ENCODE data around the gene ST7.

ST7 gene

GRCh38 chr7:117140921-117141320 lies 187.6 kb downstream of the ST7 start:
- H3K36me3 ChIP-seq (ENCODE audit: control insufficient read depth, insufficient read depth, low read length), result no peaks in the 10 kb centered on the region
- no peaks in the 10 kb centered on the region for H3K4me1 ChIP-seq (ENCODE audit: control insufficient read depth, insufficient read depth, low read length)
- no peak overlapping the region for H3K9ac ChIP-seq (ENCODE audit: low read length)
- H3K4me3 ChIP-seq (ENCODE audit: low read length), result no peak overlapping the region
- H3K27ac ChIP-seq (ENCODE audit: low read depth, low read length), result no peak overlapping the region
- no peaks in the 10 kb centered on the region for H3K27me3 ChIP-seq (ENCODE audit: control insufficient read depth, insufficient read depth, low read length)

DNA sequence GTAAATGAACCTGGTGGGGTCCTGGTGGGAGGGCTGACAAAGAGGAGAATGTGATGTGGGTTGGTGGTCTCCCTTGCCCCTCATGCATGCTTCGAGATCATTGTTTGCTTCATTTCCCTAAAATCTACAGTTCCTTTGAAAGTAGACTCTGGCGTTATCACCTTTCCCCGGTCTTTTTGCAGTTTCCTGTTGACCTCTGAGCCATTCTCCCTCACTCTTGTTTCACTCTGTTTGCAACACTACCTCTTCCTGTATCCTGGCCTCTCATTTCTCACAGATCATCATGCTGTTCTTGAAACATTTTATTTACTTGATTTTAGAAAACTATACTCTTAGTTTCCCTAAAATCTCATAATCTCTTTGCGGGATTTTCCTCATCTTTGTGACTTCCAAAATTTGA lies 189.8 kb downstream of the ST7 start:
- H3K27me3 ChIP-seq (ENCODE audit: control insufficient read depth, insufficient read depth, low read length), result no peaks in the 10 kb centered on the region
- no peak overlapping the region for H3K27ac ChIP-seq (ENCODE audit: low read depth, low read length)
- H3K9ac ChIP-seq (ENCODE audit: low read length), result no peak overlapping the region
- no peak overlapping the region for H3K4me3 ChIP-seq (ENCODE audit: low read length)
- H3K36me3 ChIP-seq (ENCODE audit: control insufficient read depth, insufficient read depth, low read length), result no peaks in the 10 kb centered on the region
- no peaks in the 10 kb centered on the region for H3K4me1 ChIP-seq (ENCODE audit: control insufficient read depth, insufficient read depth, low read length)

DNA sequence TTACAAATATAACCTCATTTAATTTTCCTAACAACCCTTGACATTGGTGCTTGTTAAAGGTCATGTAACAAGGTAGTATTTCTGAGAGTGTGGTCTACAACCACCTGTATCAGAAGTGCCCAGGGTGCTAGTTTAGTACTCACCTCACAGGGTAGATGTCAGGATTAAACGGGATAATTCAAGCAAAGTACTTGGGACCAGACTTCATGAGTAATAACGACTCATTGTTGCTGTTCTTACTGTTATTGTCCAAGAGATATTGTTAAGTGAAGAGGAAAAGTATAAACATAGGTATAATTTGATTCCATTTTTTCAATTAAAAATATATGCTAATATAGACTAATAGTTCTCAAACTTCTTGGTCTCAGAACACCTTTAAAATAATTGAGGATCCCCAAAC lies 190.3 kb downstream of the ST7 start:
- Histone ChIP-seq H3K27me3 (ENCODE audit: control insufficient read depth, insufficient read depth, low read length) (no peaks in the 10 kb centered on the region), H3K27ac (ENCODE audit: low read depth, low read length) (no peak overlapping the region), H3K4me3 (ENCODE audit: low read length) (no peak overlapping the region), H3K4me1 (ENCODE audit: control insufficient read depth, insufficient read depth, low read length) (no peaks in the 10 kb centered on the region), H3K9ac (ENCODE audit: low read length) (no peak overlapping the region), H3K36me3 (ENCODE audit: control insufficient read depth, insufficient read depth, low read length) (no peaks in the 10 kb centered on the region)

GRCh38 chr7:117145333-117145732 lies 192.0 kb downstream of the ST7 start:
- Histone ChIP-seq H3K36me3 (ENCODE audit: control insufficient read depth, insufficient read depth, low read length) (no peaks in the 10 kb centered on the region), H3K4me3 (ENCODE audit: low read length) (no peak overlapping the region), H3K9ac (ENCODE audit: low read length) (no peak overlapping the region), H3K27me3 (ENCODE audit: control insufficient read depth, insufficient read depth, low read length) (no peaks in the 10 kb centered on the region), H3K4me1 (ENCODE audit: control insufficient read depth, insufficient read depth, low read length) (no peaks in the 10 kb centered on the region), H3K27ac (ENCODE audit: low read depth, low read length) (no peak overlapping the region)

DNA sequence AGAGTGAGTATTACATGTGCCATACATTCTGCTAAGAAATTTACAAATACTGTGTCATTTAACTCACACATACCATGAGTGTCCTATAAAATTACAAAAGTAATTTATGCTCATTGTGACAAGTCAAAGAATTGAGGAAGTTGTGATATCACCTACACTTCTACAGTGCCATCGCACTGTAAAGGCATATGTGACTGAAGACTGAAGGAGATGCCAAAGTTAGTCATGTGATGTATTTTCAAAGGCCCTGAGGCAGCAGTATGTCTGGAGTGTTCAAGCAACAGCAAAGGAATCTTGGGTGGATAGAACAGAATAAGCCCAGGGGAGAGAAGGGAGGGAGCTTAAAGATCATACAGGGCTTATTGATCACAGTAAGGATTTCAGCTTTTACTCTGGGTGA lies 192.8 kb downstream of the ST7 start:
- no peak overlapping the region for H3K9ac ChIP-seq (ENCODE audit: low read length)
- no peaks in the 10 kb centered on the region for H3K27me3 ChIP-seq (ENCODE audit: control insufficient read depth, insufficient read depth, low read length)
- H3K27ac ChIP-seq (ENCODE audit: low read depth, low read length), result no peak overlapping the region
- H3K4me1 ChIP-seq (ENCODE audit: control insufficient read depth, insufficient read depth, low read length), result no peaks in the 10 kb centered on the region
- H3K36me3 ChIP-seq (ENCODE audit: control insufficient read depth, insufficient read depth, low read length), result no peaks in the 10 kb centered on the region
- no peak overlapping the region for H3K4me3 ChIP-seq (ENCODE audit: low read length)

DNA sequence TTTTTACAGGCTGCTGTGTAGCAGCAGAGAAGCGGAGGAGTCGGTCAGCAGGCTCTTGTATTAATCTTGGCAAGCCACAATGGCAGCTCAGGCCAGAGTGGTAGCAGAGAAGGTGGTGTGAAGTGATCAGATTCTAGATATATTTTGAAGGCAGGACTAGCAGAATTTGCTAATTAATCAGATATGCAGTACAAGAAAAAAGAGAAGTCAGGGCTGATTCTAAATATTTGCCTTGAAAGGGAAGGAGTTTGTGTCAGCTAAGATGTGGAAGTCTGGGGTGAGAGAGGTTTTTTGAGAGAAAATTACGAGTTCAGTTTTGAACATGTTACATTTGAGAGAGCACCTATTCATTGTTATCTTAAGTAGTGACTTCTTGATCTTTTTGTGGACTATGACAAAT lies 193.2 kb downstream of the ST7 start:
- H3K27me3 ChIP-seq (ENCODE audit: control insufficient read depth, insufficient read depth, low read length), result no peaks in the 10 kb centered on the region
- H3K9ac ChIP-seq (ENCODE audit: low read length), result no peak overlapping the region
- H3K27ac ChIP-seq (ENCODE audit: low read depth, low read length), result no peak overlapping the region
- no peaks in the 10 kb centered on the region for H3K4me1 ChIP-seq (ENCODE audit: control insufficient read depth, insufficient read depth, low read length)
- no peak overlapping the region for H3K4me3 ChIP-seq (ENCODE audit: low read length)
- H3K36me3 ChIP-seq (ENCODE audit: control insufficient read depth, insufficient read depth, low read length), result no peaks in the 10 kb centered on the region

GRCh38 chr7:117148971-117149370 lies 195.7 kb downstream of the ST7 start:
- Histone ChIP-seq H3K4me1 (ENCODE audit: control insufficient read depth, insufficient read depth, low read length) (no peaks in the 10 kb centered on the region), H3K4me3 (ENCODE audit: low read length) (no peak overlapping the region), H3K36me3 (ENCODE audit: control insufficient read depth, insufficient read depth, low read length) (no peaks in the 10 kb centered on the region), H3K27ac (ENCODE audit: low read depth, low read length) (no peak overlapping the region), H3K9ac (ENCODE audit: low read length) (no peak overlapping the region), H3K27me3 (ENCODE audit: control insufficient read depth, insufficient read depth, low read length) (no peaks in the 10 kb centered on the region)

- Histone ChIP-seq H3K27ac (ENCODE audit: low read depth, low read length) (no peak overlapping the region), H3K9ac (ENCODE audit: low read length) (no peak overlapping the region), H3K4me3 (ENCODE audit: low read length) (no peak overlapping the region), H3K4me1 (ENCODE audit: control insufficient read depth, insufficient read depth, low read length) (no peaks in the 10 kb centered on the region), H3K27me3 (ENCODE audit: control insufficient read depth, insufficient read depth, low read length) (no peaks in the 10 kb centered on the region), H3K36me3 (ENCODE audit: control insufficient read depth, insufficient read depth, low read length) (no peaks in the 10 kb centered on the region)
Measured at GRCh38 chr7:117149692-117150091, 196.4 kb downstream of the ST7 start.

GRCh38 chr7:117152213-117153007 lies 199.1 kb downstream of the ST7 start:
- Histone ChIP-seq H3K9ac (ENCODE audit: low read length) (no peak overlapping the region), H3K36me3 (ENCODE audit: control insufficient read depth, insufficient read depth, low read length) (no peaks in the 10 kb centered on the region), H3K4me1 (ENCODE audit: control insufficient read depth, insufficient read depth, low read length) (no peaks in the 10 kb centered on the region), H3K4me3 (ENCODE audit: low read length) (no peak overlapping the region), H3K27ac (ENCODE audit: low read depth, low read length) (no peak overlapping the region), H3K27me3 (ENCODE audit: control insufficient read depth, insufficient read depth, low read length) (no peaks in the 10 kb centered on the region)

- H3K9ac ChIP-seq (ENCODE audit: low read length), result no peak overlapping the region
- no peak overlapping the region for H3K4me3 ChIP-seq (ENCODE audit: low read length)
- H3K4me1 ChIP-seq (ENCODE audit: control insufficient read depth, insufficient read depth, low read length), result no peaks in the 10 kb centered on the region
- no peak overlapping the region for H3K27ac ChIP-seq (ENCODE audit: low read depth, low read length)
- no peaks in the 10 kb centered on the region for H3K27me3 ChIP-seq (ENCODE audit: control insufficient read depth, insufficient read depth, low read length)
- H3K36me3 ChIP-seq (ENCODE audit: control insufficient read depth, insufficient read depth, low read length), result no peaks in the 10 kb centered on the region
Measured at GRCh38 chr7:117153016-117153545, 199.8 kb downstream of the ST7 start.

GRCh38 chr7:117154721-117155120 lies 201.4 kb downstream of the ST7 start:
- H3K36me3 ChIP-seq (ENCODE audit: control insufficient read depth, insufficient read depth, low read length), result no peaks in the 10 kb centered on the region
- no peak overlapping the region for H3K27ac ChIP-seq (ENCODE audit: low read depth, low read length)
- no peaks in the 10 kb centered on the region for H3K27me3 ChIP-seq (ENCODE audit: control insufficient read depth, insufficient read depth, low read length)
- H3K4me1 ChIP-seq (ENCODE audit: control insufficient read depth, insufficient read depth, low read length), result peaks cover 4% of the 10 kb centered on the region
- no peak overlapping the region for H3K4me3 ChIP-seq (ENCODE audit: low read length)
- no peak overlapping the region for H3K9ac ChIP-seq (ENCODE audit: low read length)

DNA sequence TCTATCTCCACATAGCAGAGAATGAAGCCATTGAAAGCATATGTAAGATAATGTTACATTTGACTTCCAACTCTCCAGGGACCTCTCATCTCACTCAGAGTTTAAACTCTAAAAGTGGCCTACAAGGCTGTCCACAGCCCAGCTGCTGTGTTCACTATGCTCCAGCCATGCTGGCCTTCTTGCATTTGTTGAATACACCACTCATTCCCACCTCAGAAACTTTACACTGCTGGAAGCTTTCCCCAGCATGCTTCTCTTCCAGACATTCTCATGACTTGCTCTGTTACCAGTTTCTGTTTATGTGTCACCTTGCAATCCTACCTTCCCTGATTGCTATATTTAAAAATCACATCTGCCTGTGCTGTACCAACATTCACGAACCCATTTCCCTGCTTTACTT lies 202.4 kb downstream of the ST7 start:
- no peaks in the 10 kb centered on the region for H3K36me3 ChIP-seq (ENCODE audit: control insufficient read depth, insufficient read depth, low read length)
- H3K9ac ChIP-seq (ENCODE audit: low read length), result no peak overlapping the region
- H3K4me1 ChIP-seq (ENCODE audit: control insufficient read depth, insufficient read depth, low read length), result peaks cover 4% of the 10 kb centered on the region
- H3K27me3 ChIP-seq (ENCODE audit: control insufficient read depth, insufficient read depth, low read length), result no peaks in the 10 kb centered on the region
- no peak overlapping the region for H3K4me3 ChIP-seq (ENCODE audit: low read length)
- H3K27ac ChIP-seq (ENCODE audit: low read depth, low read length), result no peak overlapping the region

Data from rectal smooth muscle tissue (tissue), 1 donor.